ENCODE measurements around the gene CACNA1C. TPM values are rescaled to one million over a fixed set of nuclear protein-coding genes. Genes with fewer than 3 reads are reported as not detected.

CACNA1C gene
- total and polyA plus RNA-seq, 8 donors: 0.31 to 55.8 (median 7.2) TPM

DNA sequence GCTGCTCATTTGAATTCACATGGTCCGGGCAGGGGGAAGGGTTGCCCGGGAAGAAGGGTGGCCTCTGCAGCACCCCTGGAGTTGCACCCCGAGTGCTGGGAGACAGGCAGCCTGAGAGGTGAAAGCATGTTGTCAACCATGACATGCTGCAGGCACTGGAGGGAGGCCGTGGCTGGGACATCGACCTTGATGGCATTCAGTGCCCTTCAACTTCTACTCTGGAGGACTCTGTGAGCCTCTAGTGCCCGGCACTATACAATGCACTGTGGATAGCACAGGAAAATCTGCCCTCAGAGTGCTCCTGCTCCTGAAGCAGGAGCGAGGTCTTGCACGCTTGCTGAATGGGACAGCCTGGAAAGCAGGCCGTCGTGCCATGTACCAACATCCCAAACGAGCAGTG is 382.7 kb downstream of the CACNA1C start:
- TF ChIP-seq, protein P1, sequence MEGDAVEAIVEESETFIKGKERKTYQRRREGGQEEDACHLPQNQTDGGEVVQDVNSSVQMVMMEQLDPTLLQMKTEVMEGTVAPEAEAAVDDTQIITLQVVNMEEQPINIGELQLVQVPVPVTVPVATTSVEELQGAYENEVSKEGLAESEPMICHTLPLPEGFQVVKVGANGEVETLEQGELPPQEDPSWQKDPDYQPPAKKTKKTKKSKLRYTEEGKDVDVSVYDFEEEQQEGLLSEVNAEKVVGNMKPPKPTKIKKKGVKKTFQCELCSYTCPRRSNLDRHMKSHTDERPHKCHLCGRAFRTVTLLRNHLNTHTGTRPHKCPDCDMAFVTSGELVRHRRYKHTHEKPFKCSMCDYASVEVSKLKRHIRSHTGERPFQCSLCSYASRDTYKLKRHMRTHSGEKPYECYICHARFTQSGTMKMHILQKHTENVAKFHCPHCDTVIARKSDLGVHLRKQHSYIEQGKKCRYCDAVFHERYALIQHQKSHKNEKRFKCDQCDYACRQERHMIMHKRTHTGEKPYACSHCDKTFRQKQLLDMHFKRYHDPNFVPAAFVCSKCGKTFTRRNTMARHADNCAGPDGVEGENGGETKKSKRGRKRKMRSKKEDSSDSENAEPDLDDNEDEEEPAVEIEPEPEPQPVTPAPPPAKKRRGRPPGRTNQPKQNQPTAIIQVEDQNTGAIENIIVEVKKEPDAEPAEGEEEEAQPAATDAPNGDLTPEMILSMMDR (IDR thresholded peaks at IDR 0.05): no peak
- TF ChIP-seq POLR2A (IDR thresholded peaks at IDR 0.05): no peak
- TF ChIP-seq POLR2AphosphoS5 (IDR thresholded peaks at IDR 0.05): no peak
- TF ChIP-seq EP300 (IDR thresholded peaks at IDR 0.05): no peak
- H3K27ac ChIP-seq: no peak overlapping the region
- no peak for DNase-seq
- no peaks in the 10 kb centered on the region for H3K9me3 ChIP-seq
- no peaks in the 10 kb centered on the region for H3K27me3 ChIP-seq
- H3K4me1 ChIP-seq: peaks cover 0 to 26% (median 6%) of the 10 kb centered on the region in 4 donors
- intact Hi-C loops (cut with DNase I; ENCODE audit: low total_unique reads): no loop called here
- 76 to 90% (median 85%) methylated on average over 6 to 11 of the region's 11 CpGs for WGBS, 5 donors
- H3K36me3 ChIP-seq: no peaks in the 10 kb centered on the region
- no peak overlapping the region for H3K4me3 ChIP-seq

DNA sequence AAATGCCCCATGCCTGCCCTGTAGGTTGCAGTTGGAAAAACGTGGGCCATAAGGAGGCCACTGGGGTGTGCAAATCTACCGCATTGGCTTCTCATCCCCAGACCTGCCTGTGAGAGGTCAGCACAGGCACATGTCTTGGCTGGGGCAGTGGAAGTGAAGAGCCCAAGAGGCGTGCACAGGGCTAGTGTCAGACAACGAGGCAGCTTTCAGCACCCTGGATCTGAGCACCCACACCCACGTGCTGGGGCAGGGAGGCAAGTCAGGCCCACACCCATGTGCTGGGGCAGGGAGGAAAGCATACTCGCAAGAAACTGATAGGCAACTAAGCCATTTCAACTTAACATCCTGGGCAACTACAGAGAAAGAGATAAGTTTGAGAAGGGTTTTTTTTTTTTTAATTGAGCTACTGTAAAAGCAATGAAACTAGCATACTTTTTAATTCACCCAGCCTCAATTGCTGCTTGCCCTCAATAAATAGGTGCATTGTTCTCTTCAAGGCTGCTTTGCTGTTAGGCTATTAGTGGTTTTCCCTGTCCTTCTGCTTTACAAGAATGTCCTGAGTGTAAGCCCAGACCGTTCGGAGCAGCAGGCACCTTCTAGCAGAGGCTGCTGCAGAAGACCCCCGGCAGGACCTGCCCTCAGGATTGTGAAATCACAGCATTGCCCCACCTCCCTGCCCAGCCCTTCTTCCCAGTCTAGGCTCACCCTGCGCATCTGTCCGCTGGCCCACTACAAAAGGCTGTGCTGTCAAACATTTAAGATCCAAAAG is 386.7 kb downstream of the CACNA1C start:
- TF ChIP-seq, protein P1 (IDR thresholded peaks at IDR 0.05): no peak
- TF ChIP-seq POLR2A (IDR thresholded peaks at IDR 0.05) (no peak), POLR2AphosphoS5 (IDR thresholded peaks at IDR 0.05) (no peak), EP300 (IDR thresholded peaks at IDR 0.05) (no peak)
- no peaks in the 10 kb centered on the region for H3K36me3 ChIP-seq
- peaks cover 0 to 8% (median 0%) of the 10 kb centered on the region in 4 donors for H3K4me1 ChIP-seq
- H3K27me3 ChIP-seq: no peaks in the 10 kb centered on the region
- intact Hi-C loops (cut with DNase I; ENCODE audit: low total_unique reads): no loop called here
- 36 to 57% (median 55%) methylated on average over 9 to 11 of the region's 11 CpGs for WGBS, 5 donors
- H3K9me3 ChIP-seq: no peaks in the 10 kb centered on the region
- no peak overlapping the region for H3K4me3 ChIP-seq
- DNase-seq: no peak
- H3K27ac ChIP-seq: no peak overlapping the region

DNA sequence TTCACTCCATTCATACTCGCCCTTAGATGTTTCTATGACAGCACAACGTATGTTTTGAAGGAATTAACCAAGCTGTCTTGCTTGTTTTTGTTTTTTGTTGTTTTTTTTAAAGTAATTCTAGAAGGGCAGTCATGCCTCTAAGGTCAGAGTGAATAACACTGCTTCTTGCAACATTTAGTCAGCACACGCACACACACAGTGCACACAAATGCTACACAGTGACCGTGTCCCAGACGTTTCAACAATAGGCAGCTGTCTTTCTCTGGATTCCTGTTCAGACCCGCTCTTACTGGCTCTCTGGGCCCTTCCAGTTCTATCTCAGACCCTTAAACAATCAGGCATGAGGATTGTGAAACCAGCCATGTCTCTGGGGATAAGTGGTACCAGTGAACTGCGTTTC is 391.0 kb downstream of the CACNA1C start:
- DNase-seq: no peak
- Histone ChIP-seq H3K36me3 (no peaks in the 10 kb centered on the region), H3K9me3 (no peaks in the 10 kb centered on the region), H3K4me3 (no peak overlapping the region), H3K27ac (no peak overlapping the region), H3K27me3 (no peaks in the 10 kb centered on the region), H3K4me1 (peaks cover 0 to 8% (median 0%) of the 10 kb centered on the region in 4 donors)
- WGBS, 5 donors: 66 to 76% (median 71%) methylated on average over 7 of the region's 7 CpGs
- TF ChIP-seq EP300 (IDR thresholded peaks at IDR 0.05): no peak
- TF ChIP-seq POLR2A (IDR thresholded peaks at IDR 0.05): no peak
- TF ChIP-seq, protein P1 (IDR thresholded peaks at IDR 0.05): no peak
- no peak for TF ChIP-seq POLR2AphosphoS5 (IDR thresholded peaks at IDR 0.05)
- intact Hi-C loops (cut with DNase I; ENCODE audit: low total_unique reads): no loop called here

DNA sequence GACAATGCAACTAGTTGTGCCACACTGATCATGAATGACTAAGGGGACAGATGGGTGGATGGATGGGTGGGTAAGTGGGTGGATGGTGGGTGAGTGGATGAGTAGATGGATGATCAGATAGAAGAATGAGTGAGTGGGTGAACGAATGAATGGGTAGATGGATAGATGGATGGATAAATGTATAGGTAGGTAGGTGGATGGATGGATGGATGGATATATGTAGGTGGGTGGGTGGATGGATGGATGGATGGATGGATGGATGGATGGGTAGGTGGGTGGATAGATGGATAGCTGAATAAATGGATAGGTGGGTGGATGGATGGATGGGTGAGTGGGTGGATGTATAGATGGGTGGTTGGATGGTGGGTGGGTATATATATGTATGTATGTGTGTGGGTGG is 393.2 kb downstream of the CACNA1C start:
- H3K27ac ChIP-seq: no peak overlapping the region
- WGBS, 5 donors: 76 to 94% (median 84%) methylated on average over 1 of the region's 1 CpG
- H3K27me3 ChIP-seq: no peaks in the 10 kb centered on the region
- DNase-seq: no peak
- H3K4me3 ChIP-seq: no peak overlapping the region
- no peaks in the 10 kb centered on the region for H3K9me3 ChIP-seq
- no peaks in the 10 kb centered on the region for H3K4me1 ChIP-seq
- intact Hi-C loops (cut with DNase I; ENCODE audit: low total_unique reads): no loop called here
- H3K36me3 ChIP-seq: peaks cover 0 to 11% (median 2%) of the 10 kb centered on the region in 4 donors
- TF ChIP-seq POLR2A (IDR thresholded peaks at IDR 0.05) (no peak), EP300 (IDR thresholded peaks at IDR 0.05) (no peak), POLR2AphosphoS5 (IDR thresholded peaks at IDR 0.05) (no peak)
- TF ChIP-seq, protein P1 (IDR thresholded peaks at IDR 0.05): no peak
